ENCODE results near the gene CPN2. TPM values are rescaled to one million over a fixed set of nuclear protein-coding genes. Genes with fewer than 3 reads are reported as not detected.

The CPN2 gene
- total and polyA plus RNA-seq, 2 of the 8 experiments (the other 6 are each of a cell fraction or from before 2014, with no cell fraction given) = 0.03 TPM; not detected in 1

GRCh38 chr3:194375473-194376240 lies 24.5 kb upstream of the CPN2 start:
- Histone ChIP-seq H3K9ac (replicated peaks in 1 of 4; ENCODE audit: extremely low read depth in 1 of 4, low read depth in 3 of 4, low read length in 3 of 4) (no peak overlapping the region), H3K4me2 (ENCODE audit: insufficient read depth in 1 of 2, low read depth in 2 of 2, low read length in 2 of 2) (peak overlapping the region; percentile 16 to 33), H4K8ac (ENCODE audit: extremely low read depth, insufficient read depth, low read length) (no peak overlapping the region), H3K79me2 (ENCODE audit: control insufficient read depth in 1 of 2, insufficient read depth in 2 of 2, low read length in 2 of 2) (no peaks in the 10 kb centered on the region), H3K4ac (replicated peaks; ENCODE audit: insufficient read length, low read depth, low read length) (no peak overlapping the region), H2AK5ac (ENCODE audit: low read depth, low read length) (no peak overlapping the region), H3K27ac (ENCODE audit: low read depth, low read length) (no peak overlapping the region), H3K23ac (ENCODE audit: insufficient read length) (no peak overlapping the region), H2BK12ac (ENCODE audit: low read depth, low read length) (peak overlapping the region; percentile 97; the same call in 1 of the 2 replicates), H3K36me3 (ENCODE audit: control insufficient read depth in 2 of 4, insufficient read depth in 4 of 4, low read length in 3 of 4) (no peaks in the 10 kb centered on the region), H2BK120ac (replicated peaks; ENCODE audit: low read depth, low read length) (no peak overlapping the region), H3K14ac (ENCODE audit: insufficient read length) (no peak overlapping the region), H2AFZ (ENCODE audit: low read length) (peak overlapping the region; percentile 84; the same call in 1 of the 2 replicates), H2BK5ac (ENCODE audit: low read depth, low read length) (no peak overlapping the region; the same call in 1 of the 2 replicates), H3K23me2 (ENCODE audit: low read depth, low read length) (no peaks in the 10 kb centered on the region), H4K91ac (replicated peaks; ENCODE audit: insufficient read length, low read length) (peak overlapping the region; percentile 31), H3K18ac (ENCODE audit: extremely low read depth, low read length) (peak overlapping the region; percentile 26), H3K27me3 (replicated peaks in 1 of 4; ENCODE audit: control insufficient read depth in 3 of 4, extremely low read depth in 1 of 4, insufficient read depth in 3 of 4, low read length in 3 of 4) (0 out of 7 replicates have a peak, but pooled peaks cover 0 to 2% (median 0%) of the 10 kb centered on the region in 4 experiments), H3K4me1 (replicated peaks in 1 of 4; ENCODE audit: control insufficient read depth in 3 of 4, insufficient read depth in 4 of 4, low read length in 3 of 4) (peaks cover 1 to 18% (median 6%) of the 10 kb centered on the region in 4 experiments), H3K4me3 (ENCODE audit: extremely low read depth in 1 of 4, insufficient read depth in 2 of 4, low read depth in 3 of 4, low read length in 4 of 4) (peak overlapping the region in 1 of 4 experiments; percentile 27; a peak in 1 of 8 replicates), H3K56ac (replicated peaks; ENCODE audit: insufficient read length, low read depth, low read length) (no peak overlapping the region), H2BK15ac (ENCODE audit: low read length) (peak overlapping the region; percentile 96; the same call in 1 of the 2 replicates), H2BK20ac (ENCODE audit: low read length) (0 out of 2 replicates have a peak overlapping the region, but pooled peaks have one; percentile 62), H4K20me1 (replicated peaks in 1 of 2; ENCODE audit: control insufficient read depth in 1 of 2, insufficient read depth in 2 of 2, low read length in 2 of 2) (no peaks in the 10 kb centered on the region), H3K79me1 (ENCODE audit: low read depth, low read length) (no peaks in the 10 kb centered on the region), H3K9me3 (ENCODE audit: insufficient read depth in 2 of 2, low read depth in 1 of 2, low read length in 1 of 2) (no peaks in the 10 kb centered on the region), H4K5ac (ENCODE audit: insufficient read length, low read depth, low read length) (no peak overlapping the region)
- ChIA-PET CTCF (ENCODE audit: partially characterized antibody) (interaction anchor here (0.9 to 1.8 kb wide), 3 partner anchors 32 to 42 kb away, joined by 3 to 8 read pairs (median 5); no protein-coding TSS in a partner anchor), POLR2A (ENCODE audit: partially characterized antibody) (interaction anchor here (0.5 to 1.1 kb wide), 3 partner anchors 16 to 182 kb away, joined by 3 read pairs; no protein-coding TSS in a partner anchor)
- WGBS, 2 experiments (ENCODE audit: extremely low coverage in 1 of 2, insufficient coverage in 1 of 2, insufficient read length in 1 of 2, insufficient replicate concordance in 2 of 2, low coverage in 1 of 2, low lambda C conversion rate in 2 of 2, missing lambda C conversion rate in 1 of 2) = 62% methylated on average over 13 of the region's 15 CpGs; no CpG with 5 or more reads in 1 of the 2 experiments
- DNase-seq (ENCODE audit: low read depth in 1 of 2, low spot score in 2 of 2) (no peak), FAIRE-seq (no peak)
- TF ChIP-seq MAX (IDR thresholded peaks at IDR 0.05) (no peak), EZH2 (IDR thresholded peaks at IDR 0.05; ENCODE audit: low read depth, low read length, severe bottlenecking) (no peak), RFX5 (IDR thresholded peaks at IDR 0.05; ENCODE audit: borderline replicate concordance, low read depth, low read length) (no peak), NRF1 (IDR thresholded peaks at IDR 0.05; ENCODE audit: low read depth, low read length) (no peak), SP4 (IDR thresholded peaks at IDR 0.05; ENCODE audit: low read length) (no peak), GABPA (IDR thresholded peaks at IDR 0.05; ENCODE audit: borderline replicate concordance, insufficient read depth, low read length) (no peak), ATF2 (IDR thresholded peaks at IDR 0.05; ENCODE audit: low read length) (no peak), HDAC2 (IDR thresholded peaks at IDR 0.05; ENCODE audit: borderline replicate concordance in 1 of 2, low read depth in 2 of 2, low read length in 2 of 2) (no peak)

All from H1 (cell line).